Neural progenitor cell (in vitro differentiated cells): Measurements from ENCODE around the gene XPR1. TPM values are rescaled to one million over a fixed set of nuclear protein-coding genes. Genes with fewer than 3 reads are reported as not detected.
"Not testable (repeated sequence)": the region's sequence is repeated elsewhere in the genome, so short reads cannot be mapped to it uniquely, and the experiment has no call there.

Experiments used
- DNase-seq: peaks from one replicate; pipeline ENCODE4 v3.0.0-alpha.2; 2016; ENCODE audit warnings: low spot score
- H2AFZ ChIP-seq: fragments of 200-600 bp; sonication (generic); replicated peaks from 2 replicates; pipeline ENCODE4 v1.6.1; 2016; ENCODE audit warnings: antibody characterized with exemption
- H3F3A ChIP-seq: fragments of 200-600 bp; sonication (generic); 2 replicates; pipeline ENCODE4 v1.6.1; 2016; ENCODE audit warnings: antibody characterized with exemption, low read depth
- H3K27ac ChIP-seq: fragments of 200-600 bp; sonication (generic); 2 replicates; pipeline ENCODE4 v1.5.1; 2016; ENCODE audit warnings: mild to moderate bottlenecking
- H3K27me3 ChIP-seq: fragments of 200-600 bp; sonication (generic); 2 replicates; pipeline ENCODE4 v1.6.1; 2016; ENCODE audit warnings: mild to moderate bottlenecking, moderate library complexity
- H3K36me3 ChIP-seq: fragments of 200-600 bp; sonication (generic); 2 replicates; pipeline ENCODE4 v1.5.1; 2016
- H3K4me1 ChIP-seq: fragments of 200-600 bp; sonication (generic); 2 replicates; pipeline ENCODE4 v1.6.1; 2016; ENCODE audit warnings: mixed run types
- H3K4me2 ChIP-seq: fragments of 200-600 bp; sonication (generic); 2 replicates; pipeline ENCODE4 v1.6.1; 2016
- H3K4me3 ChIP-seq: fragments of 200-600 bp; sonication (generic); 2 replicates; pipeline ENCODE4 v1.5.1; 2016
- H3K79me2 ChIP-seq: fragments of 200-600 bp; sonication (generic); 2 replicates; pipeline ENCODE4 v1.6.1; 2016; ENCODE audit warnings: low read depth
- H3K9ac ChIP-seq: fragments of 200-600 bp; sonication (generic); 2 replicates; pipeline ENCODE4 v1.6.1; 2016
- H3K9me3 ChIP-seq: fragments of 200-600 bp; sonication (generic); 2 replicates; pipeline ENCODE4 v1.5.1; 2016; ENCODE audit warnings: low read depth
- H4K20me1 ChIP-seq: fragments of 200-600 bp; sonication (generic); 2 replicates; pipeline ENCODE4 v1.6.1; 2016; ENCODE audit warnings: low read depth
- H3K27ac Mint-ChIP-seq: 3 replicates; pipeline ENCODE4 v1.8.0; 2021; ENCODE audit warnings: mixed read lengths
- H3K27me3 Mint-ChIP-seq: 2 replicates; pipeline ENCODE4 v1.8.0; 2022; ENCODE audit warnings: low read depth, mild to moderate bottlenecking, inconsistent platforms, moderate library complexity, mixed read lengths; ENCODE audit not compliant: insufficient read depth
- H3K36me3 Mint-ChIP-seq: 3 replicates; pipeline ENCODE4 v1.8.0; 2021; ENCODE audit warnings: mixed read lengths
- H3K4me1 Mint-ChIP-seq: 3 replicates; pipeline ENCODE4 v1.8.0; 2021; ENCODE audit warnings: mixed read lengths
- H3K4me3 Mint-ChIP-seq: 3 replicates; pipeline ENCODE4 v1.8.0; 2021; ENCODE audit warnings: mild to moderate bottlenecking, moderate library complexity, mixed read lengths
- H3K9me3 Mint-ChIP-seq: 3 replicates; pipeline ENCODE4 v1.8.0; 2020; ENCODE audit warnings: mixed read lengths
- EZH2 ChIP-seq: fragments of 200-600 bp; sonication (generic); IDR thresholded peaks from 2 replicates; pipeline ENCODE4 v1.6.1; 2017; ENCODE audit warnings: antibody characterized with exemption, mild to moderate bottlenecking, moderate library complexity
- EZH2phosphoT487 ChIP-seq: fragments of 200-600 bp; sonication (generic); IDR thresholded peaks from 2 replicates; pipeline ENCODE4 v1.6.1; 2017; ENCODE audit warnings: antibody characterized with exemption
- total RNA-seq: library from RNA; depleted of rRNA; stranded (reverse); fragments of >200 nt; gene quantifications from 2 replicates; pipeline ENCODE4 v1.2.3, GENCODE V29; 2015; ENCODE audit warnings: low replicate concordance
- TF ChIP-seq, protein P1 (sequence below): fragments of 200-600 bp; sonication (generic); IDR thresholded peaks from 2 replicates; pipeline ENCODE4 v1.5.1; 2017; ENCODE audit warnings: antibody characterized with exemption, mild to moderate bottlenecking

The XPR1 gene
- total RNA-seq, 1 donor from 2014 or later: 75.0 TPM

DNA sequence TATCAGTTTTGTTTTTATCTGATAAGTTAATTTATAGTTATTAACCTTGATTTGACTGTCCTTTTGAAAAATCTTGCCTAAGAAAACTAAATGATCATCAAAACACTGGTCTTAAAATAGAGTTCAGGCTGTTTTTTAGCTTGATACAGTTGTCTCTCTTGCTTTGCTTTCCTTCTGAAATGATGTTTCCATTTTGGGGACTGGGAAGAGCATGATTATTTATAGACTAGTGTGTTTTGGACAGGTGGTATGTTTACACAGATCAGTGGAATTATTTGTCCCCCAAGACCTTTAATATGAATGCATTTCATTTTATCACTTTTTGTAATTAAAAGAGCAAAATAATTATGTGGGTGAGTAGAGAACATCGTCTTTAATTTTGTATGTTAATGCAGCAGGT lies 90.8 kb downstream of the XPR1 start:
- Histone ChIP-seq H3K9me3 (no peaks in the 10 kb centered on the region), H3K4me1 (no peaks in the 10 kb centered on the region), H3K4me2 (no peak overlapping the region), H2AFZ (no peak overlapping the region), H3K36me3 (peaks cover 4% of the 10 kb centered on the region), H3K27ac (no peak overlapping the region), H3F3A (no peaks in the 10 kb centered on the region), H4K20me1 (no peaks in the 10 kb centered on the region), H3K9ac (no peak overlapping the region), H3K4me3 (no peak overlapping the region), H3K79me2 (peaks cover 13% of the 10 kb centered on the region), H3K27me3 (no peaks in the 10 kb centered on the region)
- no peak for DNase-seq
- Mint-ChIP-seq H3K27me3 (no peaks in the 10 kb centered on the region), H3K27ac (no peak overlapping the region), H3K9me3 (peaks cover 18% of the 10 kb centered on the region), H3K36me3 (peaks cover 18% of the 10 kb centered on the region), H3K4me3 (no peak overlapping the region), H3K4me1 (no peaks in the 10 kb centered on the region)
- TF ChIP-seq EZH2phosphoT487: no peak
- no peak for TF ChIP-seq EZH2
- TF ChIP-seq, protein P1, sequence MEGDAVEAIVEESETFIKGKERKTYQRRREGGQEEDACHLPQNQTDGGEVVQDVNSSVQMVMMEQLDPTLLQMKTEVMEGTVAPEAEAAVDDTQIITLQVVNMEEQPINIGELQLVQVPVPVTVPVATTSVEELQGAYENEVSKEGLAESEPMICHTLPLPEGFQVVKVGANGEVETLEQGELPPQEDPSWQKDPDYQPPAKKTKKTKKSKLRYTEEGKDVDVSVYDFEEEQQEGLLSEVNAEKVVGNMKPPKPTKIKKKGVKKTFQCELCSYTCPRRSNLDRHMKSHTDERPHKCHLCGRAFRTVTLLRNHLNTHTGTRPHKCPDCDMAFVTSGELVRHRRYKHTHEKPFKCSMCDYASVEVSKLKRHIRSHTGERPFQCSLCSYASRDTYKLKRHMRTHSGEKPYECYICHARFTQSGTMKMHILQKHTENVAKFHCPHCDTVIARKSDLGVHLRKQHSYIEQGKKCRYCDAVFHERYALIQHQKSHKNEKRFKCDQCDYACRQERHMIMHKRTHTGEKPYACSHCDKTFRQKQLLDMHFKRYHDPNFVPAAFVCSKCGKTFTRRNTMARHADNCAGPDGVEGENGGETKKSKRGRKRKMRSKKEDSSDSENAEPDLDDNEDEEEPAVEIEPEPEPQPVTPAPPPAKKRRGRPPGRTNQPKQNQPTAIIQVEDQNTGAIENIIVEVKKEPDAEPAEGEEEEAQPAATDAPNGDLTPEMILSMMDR: no peak

DNA sequence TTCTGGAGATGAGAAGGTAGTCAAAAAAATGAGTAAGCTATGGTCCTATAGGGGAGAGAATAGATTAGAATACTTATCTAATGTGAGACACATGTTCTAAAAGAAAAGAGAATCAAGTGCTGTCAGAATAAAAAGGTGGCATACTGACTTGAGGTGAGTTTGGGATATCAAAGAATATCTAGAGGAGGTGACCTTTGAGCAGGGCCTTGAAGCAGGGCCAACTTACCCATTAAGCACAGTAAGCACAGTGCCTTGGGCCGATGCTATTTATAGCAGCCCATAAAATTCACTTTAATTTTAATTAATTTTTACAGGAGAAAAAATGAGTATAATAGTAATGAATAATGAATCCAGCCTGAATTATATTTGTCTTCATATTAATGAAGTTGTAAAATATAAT lies 92.2 kb downstream of the XPR1 start:
- no peaks in the 10 kb centered on the region for H3K27me3 Mint-ChIP-seq
- Histone ChIP-seq H3F3A (no peaks in the 10 kb centered on the region), H3K27me3 (no peaks in the 10 kb centered on the region), H2AFZ (no peak overlapping the region), H3K36me3 (peaks cover 4% of the 10 kb centered on the region), H3K79me2 (peaks cover 19% of the 10 kb centered on the region), H3K4me3 (no peak overlapping the region), H3K4me2 (no peak overlapping the region), H3K4me1 (no peaks in the 10 kb centered on the region), H3K9me3 (no peaks in the 10 kb centered on the region), H3K27ac (no peak overlapping the region), H3K9ac (no peak overlapping the region), H4K20me1 (no peaks in the 10 kb centered on the region)
- peaks cover 22% of the 10 kb centered on the region for H3K9me3 Mint-ChIP-seq
- no peak overlapping the region for H3K27ac Mint-ChIP-seq
- H3K4me1 Mint-ChIP-seq: no peaks in the 10 kb centered on the region
- TF ChIP-seq EZH2phosphoT487: no peak
- TF ChIP-seq EZH2: no peak
- TF ChIP-seq, protein P1: no peak
- H3K36me3 Mint-ChIP-seq: peaks cover 24% of the 10 kb centered on the region
- no peak for DNase-seq
- no peak overlapping the region for H3K4me3 Mint-ChIP-seq

DNA sequence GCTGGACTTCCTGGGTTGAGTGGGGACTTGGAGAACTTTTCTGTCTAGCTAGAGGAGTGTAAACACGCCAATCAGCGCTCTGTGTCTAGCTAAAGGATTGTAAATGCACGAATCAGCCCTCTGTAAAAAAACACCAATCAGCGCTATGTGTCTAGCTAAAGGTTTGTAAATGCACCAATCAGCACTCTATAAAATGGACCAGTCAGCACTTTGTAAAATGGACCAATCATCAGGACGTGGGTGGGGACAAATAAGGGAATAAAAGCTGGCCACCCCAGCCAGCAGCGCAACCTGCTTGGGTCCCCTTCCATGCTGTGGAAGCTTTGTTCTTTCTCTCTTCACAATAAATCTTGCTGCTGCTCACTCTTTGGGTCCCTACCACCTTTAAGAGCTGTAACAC lies 94.2 kb downstream of the XPR1 start:
- DNase-seq, H3K27ac ChIP-seq, H3K4me3 Mint-ChIP-seq, H3K27me3 Mint-ChIP-seq, H3K4me1 ChIP-seq, H3K36me3 ChIP-seq, H3K4me2 ChIP-seq, H3K4me3 ChIP-seq, H4K20me1 ChIP-seq, H3K9ac ChIP-seq, H3K27ac Mint-ChIP-seq, H2AFZ ChIP-seq, H3K4me1 Mint-ChIP-seq, H3K27me3 ChIP-seq, H3F3A ChIP-seq: not testable (repeated sequence)
- H3K9me3 Mint-ChIP-seq: peaks cover 36% of the 10 kb centered on the region
- H3K36me3 Mint-ChIP-seq: peaks cover 32% of the 10 kb centered on the region
- H3K9me3 ChIP-seq: peaks cover 12% of the 10 kb centered on the region
- peaks cover 31% of the 10 kb centered on the region for H3K79me2 ChIP-seq

DNA sequence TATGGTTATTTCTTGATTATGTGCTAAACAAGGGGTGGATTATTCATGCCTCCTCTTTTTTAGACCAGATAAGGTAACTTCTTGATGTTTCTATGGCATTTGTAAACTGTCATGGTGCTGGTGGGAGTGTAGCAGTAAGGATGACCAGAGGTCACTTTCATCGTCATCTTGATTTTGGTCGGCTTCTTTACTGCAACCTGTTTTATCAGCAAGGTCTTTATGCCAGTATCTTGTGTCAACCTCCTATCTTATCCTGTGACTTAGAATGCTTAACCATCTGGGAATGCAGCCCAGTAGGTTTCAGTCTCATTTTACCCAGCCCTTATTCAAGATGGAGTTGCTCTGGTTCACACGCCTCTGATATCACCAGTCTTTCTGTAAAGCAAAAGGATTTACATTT lies 95.9 kb downstream of the XPR1 start:
- H3K27ac Mint-ChIP-seq, H3F3A ChIP-seq, H3K27ac ChIP-seq, H2AFZ ChIP-seq, H3K4me3 ChIP-seq, H3K4me1 ChIP-seq, H3K4me1 Mint-ChIP-seq, H3K4me2 ChIP-seq, DNase-seq, H3K27me3 ChIP-seq, H3K9ac ChIP-seq, H4K20me1 ChIP-seq, H3K4me3 Mint-ChIP-seq, H3K36me3 ChIP-seq, H3K27me3 Mint-ChIP-seq: not testable (repeated sequence)
- Histone ChIP-seq H3K79me2 (peaks cover 40% of the 10 kb centered on the region), H3K9me3 (peaks cover 12% of the 10 kb centered on the region)
- peaks cover 39% of the 10 kb centered on the region for H3K36me3 Mint-ChIP-seq
- H3K9me3 Mint-ChIP-seq: peaks cover 47% of the 10 kb centered on the region
